K562 (cell line): Measurements from ENCODE around the gene SDR9C7.
"Not testable (repeated sequence)": the region's sequence is repeated elsewhere in the genome, so short reads cannot be mapped to it uniquely, and the experiment has no call there.

Experiments used
- CBX1 ChIP-seq: sonication (generic); IDR thresholded peaks from 2 replicates; pipeline ENCODE4 v1.6.1; 2016; ENCODE audit warnings: antibody characterized with exemption, low read depth, mild to moderate bottlenecking
- CTCF ChIP-seq, 3 experiments: IDR thresholded peaks in 2 of 3; conservative IDR thresholded peaks in 1 of 3; 2 replicates each; pipeline ENCODE4 v1.5.1; 2011 to 2012; ENCODE audit warnings: low read length in 3 of 3, mild to moderate bottlenecking in 3 of 3, control low read depth in 2 of 3, improper control_type of control experiment in 1 of 3, inconsistent platforms in 1 of 3, low read depth in 1 of 3, mixed read lengths in 1 of 3, moderate library complexity in 1 of 3; ENCODE audit not compliant: insufficient read depth in 2 of 3
- E2F6 ChIP-seq, 2 experiments: IDR thresholded peaks; 2 replicates each; pipeline ENCODE4 v1.6.1; 2011; ENCODE audit warnings: borderline replicate concordance in 1 of 2, control low read depth in 1 of 2, low read depth in 1 of 2, low read length in 1 of 2, mild to moderate bottlenecking in 1 of 2, mixed read lengths in 1 of 2, moderate library complexity in 1 of 2; ENCODE audit not compliant: insufficient read depth in 1 of 2, insufficient read length in 1 of 2, poor library complexity in 1 of 2, severe bottlenecking in 1 of 2; ENCODE audit errors: extremely low read depth in 1 of 2
- ILK ChIP-seq: fragments of 450-650 bp; IDR thresholded peaks from 2 replicates; pipeline ENCODE4 v1.6.1; 2016; ENCODE audit warnings: missing genetic modification characterization, low read depth, mild to moderate bottlenecking, missing compliant biosample characterization, moderate library complexity, borderline replicate concordance
- PRMT5 ChIP-seq: sonication (generic); formaldehyde crosslinking; IDR thresholded peaks from 2 replicates; pipeline ENCODE4 v1.5.0; 2020; ENCODE audit warnings: missing genetic modification reagents
- TARDBP ChIP-seq: fragments of 450-650 bp; IDR thresholded peaks from 2 replicates; pipeline ENCODE4 v1.6.1; 2016
- ZNF316 ChIP-seq: fragments of 450-650 bp; IDR thresholded peaks from 2 replicates; pipeline ENCODE4 v1.6.1; 2016
- ZNF778 ChIP-seq: fragments of 450-650 bp; formaldehyde crosslinking; IDR thresholded peaks from 2 replicates; pipeline ENCODE4 v1.4.0; 2020; ENCODE audit warnings: mild to moderate bottlenecking, moderate library complexity

GRCh38 chr12:56879240-56880124 is 54.7 kb downstream of the SDR9C7 start:
- TF ChIP-seq ZNF778 (CRISPR knock-in tag); ILK (tag); E2F6 (IDR thresholded peaks at IDR 0.05; ENCODE audit: borderline replicate concordance in 1 of 2, extremely low read depth in 1 of 2, insufficient read depth in 1 of 2, insufficient read length in 1 of 2, low read depth in 1 of 2, low read length in 1 of 2, poor library complexity in 1 of 2, severe bottlenecking in 1 of 2); CTCF (IDR thresholded peaks at IDR 0.05 in 2 of 3, conservative IDR thresholded peaks at IDR 0.05 in 1 of 3; ENCODE audit: insufficient read depth in 2 of 3, low read depth in 1 of 3, low read length in 3 of 3); ZNF316; PRMT5 (CRISPR knock-in tag); CBX1; TARDBP: not testable (repeated sequence)
